GM18909 (cell line): ENCODE data around the gene HBA2.
"Not testable (repeated sequence)": the region's sequence is repeated elsewhere in the genome, so short reads cannot be mapped to it uniquely, and the experiment has no call there.

Experiments used
- ATAC-seq: cut with Tn5 transposase; IDR thresholded peaks from one replicate; pipeline ENCODE4 v1.9.1; 2021; ENCODE audit warnings: mild to moderate bottlenecking; ENCODE audit not compliant: unreplicated experiment, poor library complexity

The HBA2 gene

GRCh38 chr16:172374-172941 lies at the start of gene HBA2:
TSS of gene HBA2 (plus strand) at chr16:172876. CDS start at chr16:172913, 37 bp downstream.
- not testable (repeated sequence) for ATAC-seq

- not testable (repeated sequence) for ATAC-seq
Measured at GRCh38 chr16:123558-124350, 48.9 kb upstream of the HBA2 start.

- no peak for ATAC-seq
Measured at GRCh38 chr16:125011-125410, 47.7 kb upstream of the HBA2 start.

DNA sequence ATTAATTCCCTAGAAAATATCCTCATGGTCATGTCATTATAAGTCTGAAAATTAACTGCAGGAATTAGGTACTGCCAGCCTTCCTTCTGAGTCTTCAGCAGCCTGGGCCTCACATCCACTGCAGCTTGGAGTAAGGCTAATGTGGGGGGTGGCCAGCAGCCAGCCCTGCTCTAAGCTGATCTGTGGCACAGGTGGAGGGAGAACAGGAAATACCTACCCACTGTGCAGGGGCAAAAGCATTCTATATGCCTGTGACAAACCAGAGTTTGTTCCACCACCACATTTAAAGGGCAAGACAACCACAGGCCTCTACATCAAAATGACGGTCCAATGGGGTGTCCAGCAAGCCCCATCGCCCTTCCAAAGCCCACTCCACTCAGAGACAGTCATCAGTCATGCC lies 43.6 kb upstream of the HBA2 start:
- ATAC-seq: no peak

DNA sequence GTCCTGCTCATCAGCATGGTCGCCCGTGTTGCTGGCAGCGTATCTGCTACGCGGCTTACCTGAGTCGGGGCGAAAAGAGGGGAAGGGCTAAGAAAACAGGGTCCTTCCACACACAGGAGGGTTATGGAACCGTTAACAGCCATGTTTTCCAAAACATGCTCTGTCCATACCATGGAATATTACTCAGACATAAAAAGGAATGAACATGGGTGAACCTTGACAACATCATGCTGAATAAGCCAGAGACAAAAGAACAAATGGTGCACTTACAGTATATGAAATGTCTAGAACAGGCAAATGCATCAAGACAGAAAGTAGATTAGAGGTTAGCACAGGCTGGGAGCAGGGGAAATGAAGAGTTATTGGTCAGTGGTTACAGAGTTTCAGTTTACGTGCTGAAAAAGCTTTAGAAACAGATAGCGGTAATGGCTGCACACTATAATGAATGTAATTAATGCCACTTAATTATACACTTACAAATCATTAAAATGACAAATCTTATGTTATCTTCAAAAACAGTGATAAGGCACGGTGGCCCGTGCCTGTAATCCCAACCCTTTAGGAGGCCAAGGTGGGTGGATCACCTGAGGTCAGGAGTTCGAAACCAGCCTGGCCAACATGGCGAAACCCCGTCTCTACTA lies 42.0 kb upstream of the HBA2 start:
- ATAC-seq: no peak

DNA sequence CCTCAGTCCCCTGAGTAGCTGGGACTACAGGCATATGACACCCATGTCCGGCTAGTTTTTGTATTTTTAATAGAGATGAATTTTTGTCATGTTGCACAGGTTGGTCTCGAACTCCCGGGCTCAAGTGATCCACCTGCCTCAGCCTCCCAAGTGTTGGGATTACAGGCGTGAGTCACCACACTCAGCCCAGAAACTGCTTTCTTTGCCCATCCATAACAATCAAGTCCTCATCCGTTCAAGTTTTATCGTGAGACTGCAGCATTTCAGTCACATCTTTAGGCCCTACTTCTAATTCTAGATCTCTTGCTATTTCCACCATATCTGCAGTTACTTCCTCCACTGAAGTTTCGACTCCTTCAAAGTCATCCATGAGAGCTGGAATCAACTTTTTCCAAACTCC lies 40.6 kb upstream of the HBA2 start:
- ATAC-seq: no peak

DNA sequence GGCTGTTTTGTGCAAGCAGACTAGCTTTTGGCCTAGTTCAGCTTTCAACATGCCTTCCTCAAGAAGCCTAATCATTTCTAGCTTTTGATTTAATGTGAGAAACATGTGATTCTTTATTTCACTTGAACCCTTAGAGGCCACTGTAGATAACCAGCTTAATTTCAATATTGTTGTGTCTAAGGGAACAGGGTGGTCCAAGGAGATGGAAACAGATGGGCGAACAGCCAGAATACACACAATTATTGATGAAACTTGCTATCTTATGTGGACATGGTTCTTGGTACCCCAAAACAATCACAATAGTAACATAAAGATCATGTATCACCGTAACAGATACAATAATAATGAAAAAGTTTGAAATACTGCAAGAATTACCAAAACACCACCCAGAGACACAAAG lies 39.0 kb upstream of the HBA2 start:
- no peak for ATAC-seq

- no peak for ATAC-seq
Measured at GRCh38 chr16:138049-138417, 34.6 kb upstream of the HBA2 start.

DNA sequence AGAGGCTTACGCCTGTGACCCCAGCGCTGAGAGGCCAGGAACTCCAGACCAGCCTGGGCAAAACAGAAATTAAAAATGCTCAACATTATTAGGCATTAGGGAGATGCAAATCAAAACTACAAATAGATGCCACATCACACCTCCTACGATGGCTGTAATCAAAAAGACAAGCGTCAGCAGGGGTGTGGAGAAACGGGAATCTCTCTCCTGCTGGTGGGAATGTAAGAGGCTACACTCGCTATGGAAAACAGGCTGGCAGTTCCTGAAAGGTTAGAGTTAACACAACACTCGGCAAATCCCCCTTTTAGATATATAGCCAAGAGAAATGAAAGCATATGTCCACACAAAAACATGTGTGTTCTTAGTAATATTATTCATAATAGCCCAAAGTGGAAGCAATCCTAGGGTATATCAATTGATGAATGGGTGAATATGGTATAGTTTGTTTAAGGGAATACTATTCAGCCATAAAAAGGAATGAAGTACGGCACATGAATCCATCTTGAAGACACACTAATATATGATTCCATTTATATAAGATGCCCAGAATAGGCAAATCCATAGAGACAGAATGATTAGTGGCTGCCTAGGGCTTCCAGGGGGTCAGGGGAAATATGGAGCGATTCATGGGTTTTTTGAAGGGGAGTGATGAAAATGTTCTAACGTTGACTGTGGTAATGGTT lies 32.4 kb upstream of the HBA2 start:
- ATAC-seq: no peak

DNA sequence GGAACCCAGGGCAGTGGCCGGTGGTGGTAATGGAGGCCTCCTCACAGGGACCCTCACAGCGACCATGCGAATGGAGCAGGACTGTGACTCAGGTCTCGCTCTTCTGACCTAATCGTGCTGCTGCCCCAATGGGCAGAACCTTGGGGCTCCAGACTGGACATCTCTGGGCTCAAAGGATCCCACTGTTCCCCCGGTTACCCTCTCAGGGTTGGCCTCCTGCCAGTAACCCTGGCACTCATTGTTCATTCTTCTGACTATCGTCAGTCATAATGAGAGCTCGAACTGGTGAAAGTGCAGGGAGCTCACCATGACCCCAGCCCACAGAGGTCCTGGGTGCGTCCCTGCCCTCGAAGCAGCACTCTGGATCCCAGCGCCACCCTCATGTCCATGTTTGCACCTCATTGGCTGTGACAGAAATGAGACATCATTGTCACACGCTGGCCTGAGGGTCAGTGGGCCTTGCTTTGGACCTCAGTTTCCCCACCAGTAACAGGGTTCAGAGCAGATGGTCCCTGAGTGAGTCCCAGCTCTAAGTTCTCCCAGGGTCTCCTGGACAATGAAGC lies 30.2 kb upstream of the HBA2 start:
- no peak for ATAC-seq

GRCh38 chr16:143047-143446 lies 29.6 kb upstream of the HBA2 start:
- ATAC-seq: no peak

DNA sequence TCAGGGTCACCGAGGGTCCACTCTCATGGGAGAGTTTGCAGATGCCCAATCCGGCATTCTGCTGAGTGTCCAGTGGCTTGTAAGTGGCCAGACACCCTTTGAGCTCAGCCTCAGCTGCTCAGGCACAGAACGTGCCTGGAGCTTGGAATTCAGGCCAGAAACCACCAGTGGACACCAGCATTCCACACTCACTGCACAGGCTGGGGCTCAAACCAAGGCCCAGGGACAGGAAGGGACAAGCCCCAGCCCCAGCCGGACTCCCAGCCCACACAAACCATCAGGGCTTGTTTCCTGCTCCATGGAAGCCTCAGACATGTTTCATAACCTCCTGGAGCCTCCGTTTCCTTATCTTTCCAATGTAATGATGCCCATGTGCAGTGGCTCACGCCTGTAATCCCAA lies 29.2 kb upstream of the HBA2 start:
- ATAC-seq: no peak

GRCh38 chr16:144797-145252 lies 27.9 kb upstream of the HBA2 start:
- ATAC-seq: no peak

DNA sequence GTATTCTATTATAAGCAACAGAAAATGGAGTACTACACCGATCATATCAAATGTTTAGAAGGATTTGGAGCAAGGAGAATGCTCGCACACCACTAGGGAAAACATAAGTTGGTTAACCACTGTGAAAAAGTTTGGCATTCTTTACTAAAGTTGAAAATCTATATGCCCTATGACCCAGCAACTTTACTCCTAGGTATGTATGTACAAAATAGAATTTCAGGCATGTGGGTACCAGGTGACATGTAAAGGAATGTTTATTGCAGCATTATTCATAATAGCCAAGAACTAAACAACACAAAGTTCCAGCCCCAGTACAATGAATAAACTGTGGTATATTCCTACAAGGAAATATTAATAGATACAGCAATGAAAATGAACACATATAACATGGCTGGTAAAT lies 26.0 kb upstream of the HBA2 start:
- ATAC-seq: no peak

- no peak for ATAC-seq
Measured at GRCh38 chr16:149024-149660, 23.5 kb upstream of the HBA2 start.

- ATAC-seq: no peak
Measured at GRCh38 chr16:152141-153128, 20.2 kb upstream of the HBA2 start, which contains the start of gene HBZ. TSS of gene HBZ (plus strand) at chr16:152644. CDS start at chr16:152910, 266 bp downstream.

- not testable (repeated sequence) for ATAC-seq
Measured at GRCh38 chr16:153129-153521, 19.6 kb upstream of the HBA2 start.

DNA sequence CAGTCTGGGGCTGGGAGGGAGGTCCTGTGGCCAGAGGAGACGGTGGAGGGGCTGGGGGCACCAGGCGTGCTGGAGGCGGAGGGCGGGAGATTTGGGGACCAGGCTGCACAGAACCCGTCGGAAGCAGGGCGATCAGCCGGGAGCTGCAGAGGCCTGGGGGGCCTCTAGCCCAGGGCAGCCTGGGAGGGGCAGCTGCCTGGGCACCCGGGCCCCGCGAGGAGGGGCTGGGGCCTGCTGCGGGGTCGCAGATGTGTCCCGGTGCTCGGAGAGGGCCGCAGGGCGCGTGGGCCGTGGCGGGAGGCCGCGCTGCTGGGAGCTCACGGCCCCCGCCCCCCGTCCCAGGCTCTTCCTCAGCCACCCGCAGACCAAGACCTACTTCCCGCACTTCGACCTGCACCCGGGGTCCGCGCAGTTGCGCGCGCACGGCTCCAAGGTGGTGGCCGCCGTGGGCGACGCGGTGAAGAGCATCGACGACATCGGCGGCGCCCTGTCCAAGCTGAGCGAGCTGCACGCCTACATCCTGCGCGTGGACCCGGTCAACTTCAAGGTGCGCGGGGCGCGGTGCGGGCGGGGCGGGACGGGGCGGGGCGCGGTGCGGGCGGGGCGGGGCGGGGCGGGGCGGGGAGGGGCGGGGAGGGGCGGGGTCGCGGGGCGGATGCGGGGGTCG lies 19.0 kb upstream of the HBA2 start:
- ATAC-seq: not testable (repeated sequence)
